HepG2 (cell line): Measurements from ENCODE around the gene KPNA3. TPM values are rescaled to one million over a fixed set of nuclear protein-coding genes. Genes with fewer than 3 reads are reported as not detected.
A peak's percentile ranks its signal among the peaks of the same experiment; 100 is the strongest.

Experiments
- BHLHE40 ChIP-seq: IDR thresholded peaks from 2 replicates; pipeline ENCODE4 v1.6.1; 2011; ENCODE audit warnings: low read length, improper control_type of control experiment
- BORCS8-MEF2B ChIP-seq: sonication (generic); formaldehyde crosslinking; IDR thresholded peaks from 2 replicates; pipeline ENCODE4 v1.8.0; 2022; ENCODE audit warnings: mild to moderate bottlenecking, missing genetic modification reagents
- GATAD2A ChIP-seq: IDR thresholded peaks from 2 replicates; pipeline ENCODE4 v1.6.1; 2016
- HIC2 ChIP-seq: sonication (generic); formaldehyde crosslinking; IDR thresholded peaks from 2 replicates; pipeline ENCODE4 v1.9.0; 2022; ENCODE audit warnings: low read depth, missing genetic modification reagents
- KDM2A ChIP-seq: sonication (generic); formaldehyde crosslinking; IDR thresholded peaks from 2 replicates; pipeline ENCODE4 v1.4.0; 2020; ENCODE audit warnings: low read depth, missing genetic modification reagents, borderline replicate concordance
- MAFF ChIP-seq: IDR thresholded peaks from 2 replicates; pipeline ENCODE4 v1.6.1; 2011; ENCODE audit warnings: low read depth, low read length, improper control_type of control experiment
- NKX3-1 ChIP-seq: sonication (generic); formaldehyde crosslinking; IDR thresholded peaks from 2 replicates; pipeline ENCODE4 v1.5.0; 2020; ENCODE audit warnings: missing genetic modification reagents
- RAD21 ChIP-seq: fragments of 450-650 bp; formaldehyde crosslinking; IDR thresholded peaks from 2 replicates; pipeline ENCODE4 v1.5.0; 2020; ENCODE audit warnings: mild to moderate bottlenecking
- SKI ChIP-seq: fragments of 450-650 bp; IDR thresholded peaks from one replicate; pipeline ENCODE4 v1.6.1; 2018; ENCODE audit warnings: mild to moderate bottlenecking; ENCODE audit not compliant: partially characterized antibody
- SKIL ChIP-seq: sonication (generic); formaldehyde crosslinking; IDR thresholded peaks from 2 replicates; pipeline ENCODE4 v1.8.0; 2022; ENCODE audit warnings: missing genetic modification reagents, mild to moderate bottlenecking, moderate library complexity, borderline replicate concordance
- SMAD3 ChIP-seq: sonication (generic); formaldehyde crosslinking; IDR thresholded peaks from 2 replicates; pipeline ENCODE4 v1.4.0; 2020; ENCODE audit warnings: missing genetic modification reagents
- SRY ChIP-seq: sonication (generic); formaldehyde crosslinking; IDR thresholded peaks from 2 replicates; pipeline ENCODE4 v1.8.0; 2022; ENCODE audit warnings: mild to moderate bottlenecking, missing genetic modification reagents
- TMF1 ChIP-seq: sonication (generic); formaldehyde crosslinking; IDR thresholded peaks from 2 replicates; pipeline ENCODE4 v1.8.1; 2022; ENCODE audit warnings: low read depth, missing genetic modification reagents
- ZNF124 ChIP-seq: sonication (generic); formaldehyde crosslinking; IDR thresholded peaks from 2 replicates; pipeline ENCODE4 v1.4.0; 2020; ENCODE audit warnings: missing genetic modification reagents
- ZNF318 ChIP-seq: sonication (generic); formaldehyde crosslinking; IDR thresholded peaks from 2 replicates; pipeline ENCODE4 v1.4.0; 2020; ENCODE audit warnings: mild to moderate bottlenecking, missing genetic modification reagents
- ZNF326 ChIP-seq: sonication (generic); formaldehyde crosslinking; IDR thresholded peaks from 2 replicates; pipeline ENCODE4 v1.4.0; 2020; ENCODE audit warnings: missing genetic modification reagents, borderline replicate concordance
- ZNF354B ChIP-seq: sonication (generic); formaldehyde crosslinking; IDR thresholded peaks from 2 replicates; pipeline ENCODE4 v1.8.0; 2022; ENCODE audit warnings: mild to moderate bottlenecking, missing genetic modification reagents
- ZNF414 ChIP-seq: sonication (generic); formaldehyde crosslinking; IDR thresholded peaks from 2 replicates; pipeline ENCODE4 v1.5.0; 2020; ENCODE audit warnings: missing genetic modification reagents
- ZNF451 ChIP-seq: sonication (generic); formaldehyde crosslinking; IDR thresholded peaks from 2 replicates; pipeline ENCODE4 v1.5.0; 2020; ENCODE audit warnings: mild to moderate bottlenecking, missing genetic modification reagents
- ZNF777 ChIP-seq: sonication (generic); formaldehyde crosslinking; IDR thresholded peaks from 2 replicates; pipeline ENCODE4 v1.4.0; 2020; ENCODE audit warnings: missing genetic modification reagents
- polyA plus RNA-seq, 8 experiments: library from polyadenylated mRNA; depleted of rRNA in 3 of 8; stranded (reverse) in 7 of 8; unstranded in 1 of 8; fragments of >200 nt; fragmentation: Illumina TruSeq in 4 of 8; extraction: Trizol in 4 of 8; gene quantifications; 2 replicates each; pipeline versions ENCODE4 v1.2.1 to v1.2.3, GENCODE V29; 2011 to 2016; ENCODE audit warnings: low read depth in 4 of 8, missing spikeins in 1 of 8, mixed read lengths in 1 of 8; ENCODE audit not compliant: insufficient read depth in 1 of 8
- total RNA-seq, 5 experiments: library from RNA; depleted of rRNA; stranded (reverse); fragments of >200 nt; fragmentation: Illumina TruSeq; extraction: Trizol; gene quantifications; 2 replicates each; pipeline ENCODE4 v1.2.3, GENCODE V29; 2016; ENCODE audit warnings: low read depth in 1 of 5

Gene KPNA3
- total and polyA plus RNA-seq, 2 of the 13 experiments (the other 11 are each of a cell fraction or from before 2014, with no cell fraction given), result 13.0 to 28.9 TPM

- TF ChIP-seq ZNF318, result no peak
- TF ChIP-seq ZNF326 (CRISPR knock-in tag), result no peak
- no peak for TF ChIP-seq SRY (CRISPR knock-in tag)
- TF ChIP-seq KDM2A (CRISPR knock-in tag), result no peak
- peak; percentile 96 for TF ChIP-seq SKIL (CRISPR knock-in tag)
- TF ChIP-seq SMAD3 (CRISPR knock-in tag), result no peak
- TF ChIP-seq NKX3-1 (CRISPR knock-in tag), result no peak
- no peak for TF ChIP-seq ZNF451 (CRISPR knock-in tag)
- TF ChIP-seq HIC2, result no peak
- peak; percentile 99 for TF ChIP-seq SKI
- no peak for TF ChIP-seq ZNF354B
- TF ChIP-seq TMF1 (CRISPR knock-in tag), result no peak
- no peak for TF ChIP-seq ZNF414
- no peak for TF ChIP-seq BORCS8-MEF2B (CRISPR knock-in tag)
- peak; percentile 67 for TF ChIP-seq GATAD2A (CRISPR knock-in tag)
- no peak for TF ChIP-seq ZNF124 (CRISPR knock-in tag)
- TF ChIP-seq BHLHE40, result no peak
- no peak for TF ChIP-seq MAFF
- TF ChIP-seq ZNF777 (CRISPR knock-in tag), result no peak
- no peak for TF ChIP-seq RAD21 (CRISPR knock-in tag)
Observed at GRCh38 chr13:49807681-49808080, 15.2 kb upstream of the KPNA3 start (continued).
